Thymus (tissue), 11 donors: ENCODE data around the gene MRC1. TPM values are rescaled to one million over a fixed set of nuclear protein-coding genes. Genes with fewer than 3 reads are reported as not detected.

ENCODE experiments used
- DNase-seq, 9 donors: peaks; one replicate each; pipeline ENCODE4 v3.0.0-alpha.2; 2013; ENCODE audit warnings: low spot score in 9 of 9, low read depth in 6 of 9, missing footprints in 1 of 9
- H3K27ac ChIP-seq, 2 donors: one replicate each; pipeline ENCODE4 v1.5.1; 2013; ENCODE audit warnings: control low read depth in 1 of 2, low read depth in 1 of 2, low read length in 1 of 2, mild to moderate bottlenecking in 1 of 2, moderate library complexity in 1 of 2
- H3K27me3 ChIP-seq, 2 donors: one replicate each; pipeline ENCODE4 v1.5.1; 2013; ENCODE audit warnings: low read length in 1 of 2; ENCODE audit not compliant: control insufficient read depth in 2 of 2, insufficient read depth in 1 of 2
- H3K36me3 ChIP-seq, 2 donors: one replicate each; pipeline ENCODE4 v1.5.1; 2013; ENCODE audit warnings: low read length in 1 of 2, mild to moderate bottlenecking in 1 of 2, moderate library complexity in 1 of 2; ENCODE audit not compliant: control insufficient read depth in 2 of 2, insufficient read depth in 2 of 2
- H3K4me1 ChIP-seq, 2 donors: one replicate each; pipeline ENCODE4 v1.5.1; 2013; ENCODE audit warnings: low read length in 2 of 2; ENCODE audit not compliant: control insufficient read depth in 2 of 2, insufficient read depth in 2 of 2
- H3K4me3 ChIP-seq, 2 donors: one replicate each; pipeline ENCODE4 v1.5.1; 2013; ENCODE audit warnings: low read length in 2 of 2, control low read depth in 1 of 2, mild to moderate bottlenecking in 1 of 2
- H3K9me3 ChIP-seq, 2 donors: one replicate each; pipeline ENCODE4 v1.5.1; 2013; ENCODE audit warnings: low read length in 1 of 2, mild to moderate bottlenecking in 1 of 2; ENCODE audit not compliant: control insufficient read depth in 2 of 2, insufficient read depth in 1 of 2
- WGBS: extraction: QIAGEN DNeasy Blood & Tissue Kit; methylation state at CpG from one replicate; pipeline ENCODE4 v1.1.7; 2013; 5-methylcytosine and 5-hydroxymethylcytosine counted together
- polyA plus RNA-seq: library from polyadenylated mRNA; stranded (reverse); fragments of 200-250 nt; gene quantifications from one replicate; pipeline ENCODE4 v1.2.3, GENCODE V29; 2013
- total RNA-seq: library from RNA; stranded (reverse); fragments of 120-200 nt; gene quantifications from one replicate; pipeline ENCODE4 v1.2.4, GENCODE V29; 2013
- donor health status: healthy.

Gene MRC1
- total and polyA plus RNA-seq, 2 donors = 6.8 to 10.2 TPM

- Histone ChIP-seq H3K4me3 (no peak overlapping the region), H3K36me3 (no peaks in the 10 kb centered on the region), H3K4me1 (no peaks in the 10 kb centered on the region), H3K27me3 (no peaks in the 10 kb centered on the region), H3K27ac (no peak overlapping the region), H3K9me3 (no peaks in the 10 kb centered on the region)
- peak in 1 of 9 donors; percentile 10 for DNase-seq
- 91% methylated on average over 2 of the region's 2 CpGs for WGBS
Measured at GRCh38 chr10:17781856-17782255, 27.3 kb upstream of the MRC1 start.

GRCh38 chr10:17782921-17783665, 26.1 kb upstream of the MRC1 start:
- Histone ChIP-seq H3K27me3 (no peaks in the 10 kb centered on the region), H3K4me1 (no peaks in the 10 kb centered on the region), H3K9me3 (no peaks in the 10 kb centered on the region), H3K4me3 (no peak overlapping the region), H3K27ac (no peak overlapping the region), H3K36me3 (no peaks in the 10 kb centered on the region)
- 84% methylated on average over 16 of the region's 16 CpGs for WGBS
- DNase-seq = no peak

GRCh38 chr10:17783751-17784150, 25.4 kb upstream of the MRC1 start:
- WGBS = 33% methylated on average over 1 of the region's 1 CpG
- Histone ChIP-seq H3K27ac (no peak overlapping the region), H3K27me3 (no peaks in the 10 kb centered on the region), H3K4me3 (no peak overlapping the region), H3K9me3 (no peaks in the 10 kb centered on the region), H3K4me1 (no peaks in the 10 kb centered on the region), H3K36me3 (no peaks in the 10 kb centered on the region)
- DNase-seq = no peak

GRCh38 chr10:17784688-17785087, 24.5 kb upstream of the MRC1 start:
- no peak for DNase-seq
- 94% methylated on average over 3 of the region's 3 CpGs for WGBS
- H3K27ac ChIP-seq = no peak overlapping the region

GRCh38 chr10:17785276-17785930, 23.7 kb upstream of the MRC1 start:
- H3K36me3 ChIP-seq = no peaks in the 10 kb centered on the region
- no peak overlapping the region for H3K27ac ChIP-seq
- H3K9me3 ChIP-seq = no peaks in the 10 kb centered on the region
- WGBS = 57% methylated on average over 5 of the region's 5 CpGs
- H3K4me3 ChIP-seq = no peak overlapping the region
- no peaks in the 10 kb centered on the region for H3K4me1 ChIP-seq
- no peak for DNase-seq
- no peaks in the 10 kb centered on the region for H3K27me3 ChIP-seq

More at GRCh38 chr10:17784688-17785087, 24.5 kb upstream of the MRC1 start:
- Histone ChIP-seq H3K27me3 (no peaks in the 10 kb centered on the region), H3K36me3 (no peaks in the 10 kb centered on the region), H3K4me1 (no peaks in the 10 kb centered on the region), H3K4me3 (no peak overlapping the region), H3K9me3 (no peaks in the 10 kb centered on the region)

- H3K9me3 ChIP-seq = no peaks in the 10 kb centered on the region
- no peaks in the 10 kb centered on the region for H3K36me3 ChIP-seq
- no peak overlapping the region for H3K27ac ChIP-seq
- peaks cover 0 to 2% of the 10 kb centered on the region in 2 donors for H3K4me1 ChIP-seq
- H3K4me3 ChIP-seq = no peak overlapping the region
- 96% methylated on average over 13 of the region's 13 CpGs for WGBS
- H3K27me3 ChIP-seq = no peaks in the 10 kb centered on the region
- no peak for DNase-seq
Measured at GRCh38 chr10:17787087-17787961, 21.8 kb upstream of the MRC1 start.

GRCh38 chr10:17788646-17789045, 20.5 kb upstream of the MRC1 start:
- 98% methylated on average over 2 of the region's 2 CpGs for WGBS
- Histone ChIP-seq H3K36me3 (no peaks in the 10 kb centered on the region), H3K27ac (no peak overlapping the region), H3K9me3 (no peaks in the 10 kb centered on the region), H3K4me1 (peaks cover 2 to 6% of the 10 kb centered on the region in 2 donors), H3K27me3 (no peaks in the 10 kb centered on the region), H3K4me3 (no peak overlapping the region)
- no peak for DNase-seq

GRCh38 chr10:17789396-17789795, 19.8 kb upstream of the MRC1 start:
- H3K9me3 ChIP-seq = no peaks in the 10 kb centered on the region
- DNase-seq = no peak
- peaks cover 2 to 6% of the 10 kb centered on the region in 2 donors for H3K4me1 ChIP-seq

GRCh38 chr10:17790651-17791050, 18.5 kb upstream of the MRC1 start:
- Histone ChIP-seq H3K27me3 (no peaks in the 10 kb centered on the region), H3K9me3 (no peaks in the 10 kb centered on the region), H3K36me3 (no peaks in the 10 kb centered on the region), H3K4me3 (no peak overlapping the region), H3K4me1 (peaks cover 2 to 6% of the 10 kb centered on the region in 2 donors), H3K27ac (no peak overlapping the region)
- WGBS = 95% methylated on average over 2 of the region's 2 CpGs
- DNase-seq = no peak

More at GRCh38 chr10:17789396-17789795, 19.8 kb upstream of the MRC1 start:
- no peaks in the 10 kb centered on the region for H3K36me3 ChIP-seq
- 100% methylated on average over 7 of the region's 7 CpGs for WGBS
- no peaks in the 10 kb centered on the region for H3K27me3 ChIP-seq
- H3K27ac ChIP-seq = no peak overlapping the region
- H3K4me3 ChIP-seq = no peak overlapping the region
